Endometrium (tissue), 2 donors: Measurements from ENCODE around the gene HOXD8.

Experiments used
- FAIRE-seq: peaks from 2 replicates; lab custom pipeline; 2012; peaks lifted over from hg19 to GRCh38; lab: Jason Lieb, UNC
- donor health status: control.
- donor health status: control.

HOXD8 gene

DNA sequence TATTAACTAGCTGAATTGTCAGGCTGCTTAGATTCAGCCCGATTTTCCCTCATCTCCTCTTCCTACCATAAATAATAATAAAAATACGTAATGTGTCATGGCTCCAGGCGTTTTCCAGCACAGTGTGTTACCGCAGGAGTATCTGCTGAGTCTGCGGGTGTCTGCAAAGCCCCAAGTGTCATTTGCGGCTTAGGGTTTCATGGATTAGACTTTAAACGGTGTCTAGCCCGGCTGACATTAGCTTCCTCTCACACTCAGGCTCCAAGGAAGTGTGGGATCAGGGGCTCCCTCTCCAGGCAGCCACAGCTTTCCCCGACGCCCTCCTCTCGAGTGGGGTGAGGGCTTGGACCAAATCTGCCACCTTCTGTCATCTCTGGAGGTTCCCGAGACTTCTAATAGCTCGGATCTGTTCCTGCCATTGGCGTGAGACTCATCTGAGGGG, 44.9 kb downstream of the HOXD8 start:
- no peak for FAIRE-seq

DNA sequence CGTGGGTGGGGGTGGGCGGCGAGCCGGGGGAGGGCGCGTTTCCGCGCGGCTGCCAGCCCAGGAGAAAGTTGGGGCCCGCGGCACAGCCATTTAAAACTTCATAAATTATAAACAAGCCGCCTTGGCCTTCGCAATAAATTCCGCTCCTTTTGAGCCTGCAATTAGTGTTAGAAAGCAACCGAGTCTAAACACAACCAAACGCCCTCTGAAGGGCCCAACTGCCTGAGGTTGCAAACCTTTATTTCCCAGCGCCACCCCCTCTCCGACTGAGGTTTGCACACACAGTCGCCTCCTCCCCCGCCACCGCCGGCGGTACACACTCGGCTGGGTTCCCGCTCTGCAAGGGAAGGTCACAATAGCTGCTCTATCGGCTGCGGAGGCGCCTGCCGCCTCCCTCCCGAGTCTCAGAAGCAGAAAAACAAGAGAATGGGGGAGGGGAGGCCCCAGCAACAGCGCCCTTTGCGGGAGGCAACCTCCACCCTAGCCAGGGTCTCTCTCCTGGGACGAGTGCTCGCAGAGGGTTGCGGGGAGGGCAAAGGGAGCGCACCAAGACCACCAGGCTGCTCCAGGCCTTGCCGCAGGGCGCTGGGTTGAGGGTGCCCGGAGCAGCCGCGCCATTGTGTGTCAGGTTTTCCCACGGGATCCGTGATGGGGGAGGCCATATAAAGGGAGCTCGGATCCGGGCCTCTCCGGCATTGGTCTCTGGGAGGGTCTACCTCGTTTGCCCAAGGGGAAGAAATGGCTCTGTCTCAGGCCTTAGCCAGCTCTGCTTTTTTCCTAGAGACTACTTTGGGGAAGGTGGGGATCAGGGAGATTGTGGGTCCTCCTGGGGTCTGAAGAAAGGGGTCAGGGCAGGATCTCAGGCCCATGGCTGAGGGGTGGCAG, 45.6 kb downstream of the HOXD8 start:
- no peak for FAIRE-seq

DNA sequence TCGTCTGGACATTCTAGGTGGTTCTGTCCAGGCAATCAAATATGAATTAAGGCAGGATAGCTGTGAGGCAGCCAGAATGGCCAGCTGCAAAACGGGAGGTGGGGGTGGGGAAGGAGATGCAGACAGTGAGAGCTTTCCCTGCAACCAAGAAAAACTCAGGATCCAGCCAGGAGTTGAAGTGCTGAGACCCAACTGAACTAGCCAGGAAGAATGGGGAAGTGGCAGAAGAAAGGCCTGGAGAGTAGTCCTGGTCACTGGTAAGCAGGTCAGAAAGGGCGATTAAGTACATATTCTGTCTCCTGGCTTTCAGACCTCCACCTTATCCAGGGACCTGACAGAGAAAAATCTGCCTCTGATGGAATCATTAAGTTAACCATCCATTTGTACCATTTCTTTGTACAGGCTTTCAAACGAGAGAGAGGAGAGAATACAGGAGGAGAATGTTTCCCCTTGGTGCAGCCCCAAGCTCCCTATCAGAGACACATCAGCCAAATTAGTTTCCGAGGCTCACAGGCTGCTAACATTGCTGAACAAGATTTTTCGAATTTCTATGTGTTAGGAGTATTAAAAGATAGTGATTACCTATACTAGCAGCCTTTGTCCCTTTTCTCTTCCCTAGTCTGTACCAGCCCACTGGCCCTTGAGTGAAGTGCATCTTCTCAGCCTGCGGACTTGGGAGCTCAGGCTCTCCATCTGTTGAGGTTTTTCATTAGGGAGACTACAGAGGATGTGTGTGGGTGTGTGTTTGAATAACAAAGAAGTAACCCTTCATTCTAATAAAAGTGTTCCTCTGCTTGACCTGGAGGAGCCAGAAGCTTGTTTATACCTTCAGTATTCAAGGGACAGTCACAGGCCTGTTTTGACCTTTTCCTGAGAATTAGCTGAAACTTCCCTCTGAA, 46.5 kb downstream of the HOXD8 start:
- FAIRE-seq = no peak

DNA sequence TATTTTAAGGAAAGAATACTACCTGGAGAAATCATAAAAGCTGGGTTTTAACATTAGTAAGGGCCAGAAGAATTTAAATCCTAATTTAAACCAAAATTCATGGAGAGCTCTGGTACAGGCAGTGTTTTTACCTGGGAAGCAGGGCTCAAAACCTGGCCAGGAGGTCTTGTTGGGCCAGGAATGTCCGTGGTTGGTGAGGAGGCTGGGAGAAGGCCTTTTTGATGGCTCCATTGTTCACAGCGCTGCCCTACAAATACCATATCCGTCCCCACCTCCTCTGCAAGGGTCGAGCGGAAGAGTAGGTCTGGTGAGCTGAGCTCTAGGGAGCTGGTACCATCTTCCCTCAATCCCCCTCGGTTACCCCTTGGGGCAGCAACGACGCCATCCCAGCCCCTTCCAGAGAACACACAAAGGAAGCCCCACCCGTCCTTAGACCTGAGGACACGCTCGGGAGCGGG, 48.1 kb downstream of the HOXD8 start:
- FAIRE-seq = no peak

DNA sequence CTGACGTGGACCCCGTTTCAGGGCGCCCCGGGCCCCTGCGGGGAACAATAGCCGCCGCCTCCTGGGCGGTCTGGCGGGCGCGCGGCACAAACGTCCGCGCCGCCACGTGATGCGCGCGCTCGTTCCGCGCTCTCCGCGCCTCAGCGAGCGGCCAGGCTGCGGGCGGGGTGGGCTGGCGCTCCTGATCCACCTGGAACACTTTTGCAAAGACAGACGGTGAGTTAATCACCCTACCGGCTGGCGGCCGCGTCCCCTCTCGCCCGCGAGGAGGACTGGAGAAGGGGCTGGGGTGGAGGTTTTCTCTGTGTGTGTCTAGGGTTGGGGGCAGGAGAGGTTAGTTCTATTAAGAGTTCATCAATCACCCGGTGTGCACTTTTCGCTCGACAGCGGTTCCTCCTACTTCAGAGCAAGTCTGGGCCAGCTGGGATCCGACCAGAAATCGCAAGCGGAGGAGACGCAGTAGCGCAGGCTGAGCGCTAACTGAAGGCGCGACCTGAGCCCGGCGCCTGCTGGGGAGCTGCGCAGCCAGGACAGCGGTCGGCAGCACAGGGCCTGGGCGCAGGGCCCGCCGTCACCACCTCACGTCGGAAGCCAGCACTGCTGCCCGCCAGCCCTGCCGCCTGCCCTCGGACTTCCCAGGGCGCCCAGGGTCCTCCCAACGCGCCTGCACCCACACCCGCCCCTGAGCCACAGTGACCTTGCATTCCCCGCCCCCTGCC, 48.7 kb downstream of the HOXD8 start:
- no peak for FAIRE-seq

DNA sequence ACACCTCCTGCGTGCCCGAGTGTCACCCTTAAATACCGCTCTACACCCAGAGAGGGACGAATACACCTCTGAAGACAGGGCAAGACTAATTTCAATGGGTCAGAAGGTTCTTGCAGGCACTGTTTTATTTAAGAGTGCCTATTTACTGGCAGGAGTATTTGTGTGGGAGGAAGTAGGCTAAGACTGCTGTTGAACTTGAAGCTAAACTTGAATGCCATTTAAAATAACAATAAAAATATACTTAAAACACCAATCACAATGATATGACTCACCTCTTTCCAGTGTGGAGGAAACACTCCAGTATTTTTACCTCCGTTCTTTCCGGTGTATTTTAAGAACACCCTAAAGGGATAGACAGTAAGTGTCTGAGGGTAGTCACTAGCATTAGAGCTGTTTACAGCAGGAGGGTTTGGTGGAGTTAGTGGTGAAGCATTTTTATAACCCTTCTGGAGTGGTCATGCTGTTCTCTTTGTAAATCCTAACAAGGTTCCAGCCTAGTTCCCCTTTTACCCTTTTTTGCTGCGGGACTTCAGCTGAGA, 49.3 kb downstream of the HOXD8 start:
- no peak for FAIRE-seq

DNA sequence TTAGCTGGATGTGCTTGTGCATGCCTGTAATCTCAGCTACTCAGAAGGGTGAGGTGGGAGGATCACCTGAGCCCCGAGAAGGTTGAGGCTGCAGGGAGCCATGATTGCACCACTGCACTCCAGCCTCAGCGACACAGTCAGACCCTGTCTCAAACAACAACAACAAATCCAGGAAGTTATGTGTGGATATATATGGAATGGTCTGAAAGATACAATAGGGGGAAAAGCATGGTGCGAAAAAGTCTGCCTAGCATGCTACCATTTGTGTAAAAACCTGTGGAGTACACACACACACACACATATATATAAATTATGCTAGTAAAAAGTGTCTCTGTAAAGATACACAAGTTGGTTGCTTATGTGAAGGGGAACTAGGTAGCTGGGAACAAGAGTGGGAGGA, 52.0 kb downstream of the HOXD8 start:
- FAIRE-seq = no peak
